Measurements from ENCODE around the gene PGC.

The PGC gene

GRCh38 chr6:41714556-41715273, 32.5 kb downstream of the PGC start:
- no peak for DNase-seq (ENCODE audit: low read depth in 2 of 2)

- DNase-seq (ENCODE audit: low read depth in 2 of 2): no peak
Observed at GRCh38 chr6:41713650-41714291, 33.4 kb downstream of the PGC start.

GRCh38 chr6:41713159-41713649, 34.0 kb downstream of the PGC start:
- DNase-seq (ENCODE audit: low read depth in 2 of 2): no peak

GRCh38 chr6:41712651-41713103, 34.5 kb downstream of the PGC start:
- no peak for DNase-seq (ENCODE audit: low read depth in 2 of 2)

GRCh38 chr6:41711323-41712038, 35.7 kb downstream of the PGC start:
- no peak for DNase-seq (ENCODE audit: low read depth in 2 of 2)

- DNase-seq (ENCODE audit: low read depth in 2 of 2): no peak
Observed at GRCh38 chr6:41709375-41709774, 37.8 kb downstream of the PGC start.

GRCh38 chr6:41708856-41709255, 38.3 kb downstream of the PGC start:
- no peak for DNase-seq (ENCODE audit: low read depth in 2 of 2)

GRCh38 chr6:41707565-41708200, 39.5 kb downstream of the PGC start:
- DNase-seq (ENCODE audit: low read depth in 2 of 2): no peak

GRCh38 chr6:41706876-41707564, 40.2 kb downstream of the PGC start:
- no peak for DNase-seq (ENCODE audit: low read depth in 2 of 2)

GRCh38 chr6:41705996-41706835, 41.0 kb downstream of the PGC start:
- peak; percentile 45 to 50 for DNase-seq (ENCODE audit: low read depth in 2 of 2)

- DNase-seq (ENCODE audit: low read depth in 2 of 2): no peak
Observed at GRCh38 chr6:41705311-41705995, 41.7 kb downstream of the PGC start.

GRCh38 chr6:41704656-41705310, 42.4 kb downstream of the PGC start:
- DNase-seq (ENCODE audit: low read depth in 2 of 2): no peak

- no peak for DNase-seq (ENCODE audit: low read depth in 2 of 2)
Observed at GRCh38 chr6:41704028-41704427, 43.2 kb downstream of the PGC start.

- no peak for DNase-seq (ENCODE audit: low read depth in 2 of 2)
Observed at GRCh38 chr6:41702771-41703494, 44.3 kb downstream of the PGC start.

- no peak for DNase-seq (ENCODE audit: low read depth in 2 of 2)
Observed at GRCh38 chr6:41702089-41702745, 45.0 kb downstream of the PGC start.

- no peak for DNase-seq (ENCODE audit: low read depth in 2 of 2)
Observed at GRCh38 chr6:41700463-41701347, 46.5 kb downstream of the PGC start.

- DNase-seq (ENCODE audit: low read depth in 2 of 2): no peak
Observed at GRCh38 chr6:41699063-41699462, 48.1 kb downstream of the PGC start.
